NCI-H524 treated with DMSO at 0.1 percent for 48 hours (cell line): ENCODE data around the gene RSPH9.

Source experiments
- DNase-seq: peaks from one replicate; lab custom pipeline; 2025; lab: John Stamatoyannopoulos, UW

RSPH9 gene

GRCh38 chr6:43668151-43669028 lies 23.6 kb downstream of the RSPH9 start:
- peak; percentile 61 for DNase-seq

GRCh38 chr6:43669050-43669921 lies 24.4 kb downstream of the RSPH9 start:
- no peak for DNase-seq

- no peak for DNase-seq
These were observed 25.2 kb downstream of the RSPH9 start for GRCh38 chr6:43669922-43670622.

- DNase-seq: no peak
These were observed 25.8 kb downstream of the RSPH9 start for GRCh38 chr6:43670623-43670986.

- no peak for DNase-seq
These were observed 26.4 kb downstream of the RSPH9 start for GRCh38 chr6:43671011-43671800.

GRCh38 chr6:43671801-43672690 lies 27.2 kb downstream of the RSPH9 start:
- DNase-seq: no peak

- no peak for DNase-seq
These were observed 28.7 kb downstream of the RSPH9 start for GRCh38 chr6:43673444-43674084.

- DNase-seq: no peak
These were observed 29.5 kb downstream of the RSPH9 start for GRCh38 chr6:43674291-43674690.

- DNase-seq: no peak
These were observed 30.1 kb downstream of the RSPH9 start for GRCh38 chr6:43674921-43675320.

- no peak for DNase-seq
These were observed 32.2 kb downstream of the RSPH9 start for GRCh38 chr6:43676962-43677606.

- DNase-seq: no peak
These were observed 32.9 kb downstream of the RSPH9 start for GRCh38 chr6:43677759-43678158.

GRCh38 chr6:43678341-43678740 lies 33.5 kb downstream of the RSPH9 start:
- no peak for DNase-seq

- DNase-seq: no peak
These were observed 34.2 kb downstream of the RSPH9 start for GRCh38 chr6:43679057-43679456.

- DNase-seq: no peak
These were observed 35.7 kb downstream of the RSPH9 start for GRCh38 chr6:43680308-43681200.

- no peak for DNase-seq
These were observed 36.5 kb downstream of the RSPH9 start for GRCh38 chr6:43681303-43681702.

- no peak for DNase-seq
These were observed 38.0 kb downstream of the RSPH9 start for GRCh38 chr6:43682724-43683429.

- no peak for DNase-seq
These were observed 39.0 kb downstream of the RSPH9 start for GRCh38 chr6:43683708-43684455.
